ENCODE measurements around the gene AFAP1. TPM values are rescaled to one million over a fixed set of nuclear protein-coding genes. Genes with fewer than 3 reads are reported as not detected.

Gene AFAP1
- total and polyA plus RNA-seq, 2 of the 4 experiments (the other 2 are of a cell fraction), result 48.2 to 80.9 TPM

DNA sequence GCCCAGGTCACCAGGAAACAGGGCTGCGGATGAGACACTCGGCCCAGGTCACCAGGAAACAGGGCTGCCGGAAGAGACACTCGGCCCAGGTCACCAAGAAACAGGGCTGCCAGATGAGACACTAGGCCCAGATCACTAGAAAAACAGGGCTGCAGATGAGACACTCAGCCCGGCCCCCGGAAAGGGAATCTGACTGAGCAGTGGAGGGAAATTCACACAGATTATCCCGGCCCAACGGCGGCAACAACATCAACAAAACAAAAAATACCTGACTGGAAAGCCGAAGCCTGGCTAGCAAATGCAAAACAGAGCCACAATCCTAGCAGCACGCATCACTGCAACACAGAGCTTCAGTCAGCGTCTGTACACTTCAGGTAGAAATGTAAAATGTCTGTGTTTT, 20.7 kb downstream of the AFAP1 start:
- Histone ChIP-seq H2BK15ac (ENCODE audit: low read depth, low read length) (no peak overlapping the region), H3K4me3 (ENCODE audit: insufficient read depth, low read depth, low read length) (no peak overlapping the region), H2BK5ac (ENCODE audit: low read depth, low read length, poor library complexity, severe bottlenecking) (no peak overlapping the region), H3K36me3 (ENCODE audit: control insufficient read depth, insufficient read depth, low read length) (peaks cover 9% of the 10 kb centered on the region), H3K9ac (ENCODE audit: low read depth, low read length) (no peak overlapping the region), H4K8ac (ENCODE audit: low read depth in 2 of 2, low read length in 2 of 2) (no peak overlapping the region), H2BK120ac (ENCODE audit: low read depth, low read length) (no peak overlapping the region), H3K56ac (ENCODE audit: extremely low read depth, insufficient read depth, low read length) (no peak overlapping the region), H3K23ac (ENCODE audit: low read depth, low read length) (no peak overlapping the region), H3K4me1 (ENCODE audit: control insufficient read depth, insufficient read depth, low read length) (peaks cover 14% of the 10 kb centered on the region), H3K9me3 (ENCODE audit: control insufficient read depth, insufficient read depth, low read length) (no peaks in the 10 kb centered on the region), H3K9me1 (ENCODE audit: insufficient read depth, low read length) (peaks cover 10% of the 10 kb centered on the region), H3K4me2 (ENCODE audit: low read depth, low read length) (no peak overlapping the region), H2AFZ (replicated peaks; ENCODE audit: low read length, poor library complexity) (no peak overlapping the region), H2AK5ac (ENCODE audit: low read depth, low read length) (no peak overlapping the region), H3K18ac (ENCODE audit: low read depth, low read length) (no peak overlapping the region), H3K14ac (replicated peaks; ENCODE audit: low read depth, low read length) (no peak overlapping the region), H3K27ac (ENCODE audit: insufficient read depth, low read length) (no peak overlapping the region), H4K5ac (ENCODE audit: low read depth, low read length) (no peak overlapping the region), H4K20me1 (ENCODE audit: insufficient read depth, low read length) (peaks cover 87% of the 10 kb centered on the region), H3K4ac (ENCODE audit: low read depth, low read length) (no peak overlapping the region), H4K91ac (ENCODE audit: insufficient read depth, low read depth, low read length) (no peak overlapping the region), H3K79me1 (ENCODE audit: low read depth in 1 of 2, low read length in 2 of 2) (peaks cover 6 to 66% of the 10 kb centered on the region in 2 experiments; a peak in 3 of 4 replicates), H2BK20ac (ENCODE audit: low read depth, low read length) (no peak overlapping the region), H2AK9ac (replicated peaks; ENCODE audit: low read depth, low read length, poor library complexity) (no peak overlapping the region), H3K27me3 (ENCODE audit: control insufficient read depth, insufficient read depth, low read length) (no peaks in the 10 kb centered on the region)
- intact Hi-C loops (cut with micrococcal nuclease) (no loop called here), dilution Hi-C loops (cut with HindIII; ENCODE audit: low sequenced_read_pairs, unreplicated experiment) (no loop called here), in situ Hi-C loops (cut with MboI; ENCODE audit: low sequenced_read_pairs) (no loop called here)
- ATAC-seq (ENCODE audit: low read depth), result no peak
- CTCF ChIA-PET, result no interaction called here
- BruUV-seq (replicated peaks), result no TSS peak
- no peak for DNase-seq
- POLR2A ChIA-PET (ENCODE audit: unreplicated experiment), result no interaction called here
- no peak for TF ChIP-seq NFE2L2 (IDR thresholded peaks at IDR 0.05; ENCODE audit: low read depth, low read length)
- TF ChIP-seq MAZ (IDR thresholded peaks at IDR 0.05; ENCODE audit: borderline replicate concordance, low read depth, low read length), result no peak
- TF ChIP-seq MAFK (IDR thresholded peaks at IDR 0.05; ENCODE audit: low read depth, low read length), result no peak
- no peak for TF ChIP-seq RFX5 (IDR thresholded peaks at IDR 0.05; ENCODE audit: low read depth, low read length)
- no peak for TF ChIP-seq POLR2A (IDR thresholded peaks at IDR 0.05; ENCODE audit: low read depth, low read length)
- no peak for TF ChIP-seq ELK1 (IDR thresholded peaks at IDR 0.05; ENCODE audit: borderline replicate concordance, low read depth, low read length)
- TF ChIP-seq MXI1 (IDR thresholded peaks at IDR 0.05; ENCODE audit: borderline replicate concordance, low read depth, low read length), result no peak
- no peak for TF ChIP-seq CEBPB (IDR thresholded peaks at IDR 0.05; ENCODE audit: low read depth, low read length)
- TF ChIP-seq USF2 (IDR thresholded peaks at IDR 0.05; ENCODE audit: low read depth, low read length), result no peak
- WGBS, 2 experiments (ENCODE audit: extremely low coverage in 2 of 2, insufficient read length in 1 of 2), result 91% methylated on average over 6 of the region's 12 CpGs; no CpG with 5 or more reads in 1 of the 2 experiments

Data from IMR-90 (cell line).